Tibial nerve (tissue), 4 donors: ENCODE measurements around the gene NKAIN2. TPM values are rescaled to one million over a fixed set of nuclear protein-coding genes. Genes with fewer than 3 reads are reported as not detected.

ENCODE experiments used
- DNase-seq, 2 donors: peaks; one replicate each; pipeline ENCODE4 v3.0.0-alpha.2; 2019; ENCODE audit warnings: low spot score in 2 of 2
- H3K27ac ChIP-seq, 4 donors: fragments of 200-600 bp; sonication (generic) in 3 of 4; one replicate each; pipeline ENCODE4 v1.5.1; 2017 to 2019; ENCODE audit warnings: mild to moderate bottlenecking in 1 of 4
- H3K27me3 ChIP-seq, 2 donors: fragments of 200-600 bp; sonication (generic) in 1 of 2; one replicate each; pipeline versions ENCODE4 v1.5.1 to v1.6.0; 2017 to 2019
- H3K36me3 ChIP-seq, 3 donors: fragments of 200-600 bp; sonication (generic); one replicate each; pipeline ENCODE4 v1.5.1; 2018 to 2019
- H3K4me1 ChIP-seq, 4 donors: fragments of 200-600 bp; sonication (generic) in 3 of 4; one replicate each; pipeline ENCODE4 v1.5.1; 2017 to 2019
- H3K4me3 ChIP-seq, 4 donors: fragments of 200-600 bp; sonication (generic) in 3 of 4; one replicate each; pipeline ENCODE4 v1.5.1; 2017 to 2019; ENCODE audit warnings: mild to moderate bottlenecking in 1 of 4, moderate library complexity in 1 of 4
- H3K9me3 ChIP-seq, 4 donors: fragments of 200-600 bp; sonication (generic) in 3 of 4; one replicate each; pipeline ENCODE4 v1.5.1; 2017 to 2019
- CTCF ChIP-seq, 5 experiments: fragments of 200-600 bp in 3 of 5; fragments of 450-650 bp in 2 of 5; sonication (generic) in 3 of 5; IDR thresholded peaks; one replicate each; pipeline ENCODE4 v1.5.1; 2016 to 2019; ENCODE audit warnings: antibody characterized with exemption in 5 of 5, mild to moderate bottlenecking in 3 of 5, moderate library complexity in 2 of 5
- EP300 ChIP-seq, 2 donors: sonication (generic); formaldehyde crosslinking; IDR thresholded peaks; one replicate each; pipeline ENCODE4 v1.6.1; 2017; ENCODE audit warnings: antibody characterized with exemption in 2 of 2, mild to moderate bottlenecking in 1 of 2
- POLR2A ChIP-seq, 2 donors: fragments of 450-650 bp; IDR thresholded peaks; one replicate each; pipeline ENCODE4 v1.6.1; 2017; ENCODE audit warnings: antibody characterized with exemption in 2 of 2, mild to moderate bottlenecking in 2 of 2, moderate library complexity in 2 of 2
- WGBS, 2 donors: methylation state at CpG; one replicate each; pipeline ENCODE4 v1.1.5; 2018; 5-methylcytosine and 5-hydroxymethylcytosine counted together
- total RNA-seq, 4 donors: library from RNA; depleted of rRNA; stranded (reverse); fragments of >200 nt; gene quantifications; one replicate each; pipeline ENCODE4 v1.1.0, GENCODE V29; 2016

NKAIN2 gene
- total RNA-seq, 4 donors from 2014 or later = 8.1 to 20.8 (median 15.2) TPM

- no peaks in the 10 kb centered on the region for H3K27me3 ChIP-seq
- no peak for TF ChIP-seq EP300 (IDR thresholded peaks at IDR 0.05)
- TF ChIP-seq CTCF (IDR thresholded peaks at IDR 0.05) = no peak
These were observed 136.9 kb downstream of the NKAIN2 start for GRCh38 chr6:123940551-123940950.

DNA sequence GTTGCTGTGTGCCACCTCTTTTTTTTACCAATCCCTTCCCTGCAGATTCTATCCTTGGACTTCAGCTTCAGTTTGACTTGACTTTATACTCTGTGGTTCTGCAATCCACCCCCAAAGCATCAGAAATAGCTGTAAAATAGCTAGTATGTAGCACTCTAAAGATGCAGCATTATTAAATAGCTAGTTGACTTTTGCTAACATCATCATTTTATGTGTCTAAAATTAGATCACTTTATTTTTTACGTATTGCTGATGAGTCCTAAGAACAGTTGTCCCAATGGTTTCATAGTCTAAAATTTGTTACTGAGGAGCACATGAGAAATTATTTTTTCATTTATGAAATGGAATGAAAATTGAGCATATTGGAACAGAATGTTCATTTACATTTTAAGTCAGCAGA is 138.2 kb downstream of the NKAIN2 start:
- no peak overlapping the region for H3K4me3 ChIP-seq
- H3K4me1 ChIP-seq = no peaks in the 10 kb centered on the region
- TF ChIP-seq EP300 (IDR thresholded peaks at IDR 0.05) (no peak), POLR2A (IDR thresholded peaks at IDR 0.05) (no peak), CTCF (IDR thresholded peaks at IDR 0.05) (no peak)
- no peaks in the 10 kb centered on the region for H3K27me3 ChIP-seq
- no peaks in the 10 kb centered on the region for H3K9me3 ChIP-seq
- no peak overlapping the region for H3K27ac ChIP-seq
- DNase-seq = no peak
- WGBS, 2 donors = 61 to 70% methylated on average over 1 of the region's 1 CpG
- no peaks in the 10 kb centered on the region for H3K36me3 ChIP-seq

More at GRCh38 chr6:123940551-123940950, 136.9 kb downstream of the NKAIN2 start:
- H3K36me3 ChIP-seq = no peaks in the 10 kb centered on the region
- 85 to 87% methylated on average over 3 of the region's 3 CpGs for WGBS, 2 donors
- DNase-seq = no peak
- no peak overlapping the region for H3K27ac ChIP-seq
- no peaks in the 10 kb centered on the region for H3K4me1 ChIP-seq
- no peak overlapping the region for H3K4me3 ChIP-seq
- H3K9me3 ChIP-seq = no peaks in the 10 kb centered on the region

DNA sequence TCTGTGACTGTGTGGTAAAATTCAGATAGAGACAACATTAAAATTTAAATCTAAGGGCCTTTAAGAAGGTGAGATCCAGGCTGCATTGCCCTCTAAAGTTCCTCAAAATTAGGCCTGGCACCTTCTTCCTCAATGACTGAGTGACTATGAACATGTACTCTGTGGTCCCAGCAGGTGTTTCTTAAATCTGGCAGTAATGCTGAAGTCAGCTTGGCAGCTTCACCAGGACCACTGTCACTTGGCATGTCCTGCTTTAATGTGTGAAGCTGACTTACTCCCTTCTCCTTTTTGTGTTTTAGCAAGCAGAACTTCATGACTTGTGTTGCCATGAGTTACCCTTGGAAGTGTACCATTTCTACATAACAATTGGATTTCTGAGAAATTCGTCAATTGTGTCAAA is 141.7 kb downstream of the NKAIN2 start:
- 77 to 83% methylated on average over 1 of the region's 1 CpG for WGBS, 2 donors
- Histone ChIP-seq H3K36me3 (no peaks in the 10 kb centered on the region), H3K9me3 (peaks cover 0 to 9% (median 0%) of the 10 kb centered on the region in 4 donors), H3K27ac (no peak overlapping the region), H3K4me1 (no peaks in the 10 kb centered on the region), H3K27me3 (no peaks in the 10 kb centered on the region), H3K4me3 (no peak overlapping the region)
- TF ChIP-seq EP300 (IDR thresholded peaks at IDR 0.05) = no peak
- TF ChIP-seq CTCF (IDR thresholded peaks at IDR 0.05) = no peak
- no peak for TF ChIP-seq POLR2A (IDR thresholded peaks at IDR 0.05)
- no peak for DNase-seq

GRCh38 chr6:123953920-123954319 is 150.3 kb downstream of the NKAIN2 start:
- WGBS, 2 donors = 91 to 96% methylated on average over 4 of the region's 4 CpGs
- Histone ChIP-seq H3K27ac (no peak overlapping the region), H3K9me3 (peaks cover 0 to 29% (median 0%) of the 10 kb centered on the region in 4 donors), H3K4me3 (no peak overlapping the region), H3K4me1 (no peaks in the 10 kb centered on the region), H3K36me3 (no peaks in the 10 kb centered on the region), H3K27me3 (no peaks in the 10 kb centered on the region)
- DNase-seq = no peak
- TF ChIP-seq EP300 (IDR thresholded peaks at IDR 0.05) (no peak), CTCF (IDR thresholded peaks at IDR 0.05) (no peak), POLR2A (IDR thresholded peaks at IDR 0.05) (no peak)

DNA sequence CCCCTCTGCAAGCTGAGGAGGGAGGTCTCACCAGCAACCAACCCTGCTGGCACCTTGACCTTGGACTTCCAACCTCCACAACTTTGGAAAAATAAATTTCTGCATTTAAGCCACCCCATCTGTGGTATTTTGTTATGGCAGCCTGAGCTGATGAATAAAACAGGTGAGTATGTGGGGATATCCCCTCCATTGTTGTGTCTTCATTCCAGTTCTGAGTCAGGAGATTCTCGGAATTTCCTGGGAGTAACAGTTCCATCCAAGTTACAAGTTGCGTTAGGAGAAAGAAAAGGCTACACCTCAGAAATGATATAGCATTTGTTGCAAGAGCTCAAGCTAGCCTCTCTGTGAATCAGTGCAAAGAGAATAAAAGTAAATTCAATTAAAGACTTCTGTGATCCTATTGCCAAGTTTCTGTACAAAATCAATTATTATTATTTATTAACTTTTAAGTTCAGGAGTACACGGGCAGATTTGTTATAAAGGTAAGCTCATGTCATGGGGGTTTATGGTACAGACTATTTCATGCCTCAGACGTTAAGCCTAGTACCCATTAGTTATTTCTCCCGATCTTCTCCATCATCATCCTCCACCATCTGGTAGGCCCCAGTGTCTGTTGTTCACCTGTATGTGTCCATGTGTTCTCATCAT is 153.0 kb downstream of the NKAIN2 start:
- Histone ChIP-seq H3K4me3 (no peak overlapping the region), H3K4me1 (peaks cover 0 to 6% (median 0%) of the 10 kb centered on the region in 4 donors), H3K27ac (no peak overlapping the region), H3K36me3 (no peaks in the 10 kb centered on the region), H3K27me3 (no peaks in the 10 kb centered on the region), H3K9me3 (peaks cover 0 to 19% (median 0%) of the 10 kb centered on the region in 4 donors)
- TF ChIP-seq CTCF (IDR thresholded peaks at IDR 0.05) = no peak
- TF ChIP-seq POLR2A (IDR thresholded peaks at IDR 0.05) = no peak
- no peak for TF ChIP-seq EP300 (IDR thresholded peaks at IDR 0.05)
- 91 to 96% methylated on average over 5 of the region's 5 CpGs for WGBS, 2 donors
- no peak for DNase-seq
